ENCODE measurements around the gene TIPRL. TPM values are rescaled to one million over a fixed set of nuclear protein-coding genes. Genes with fewer than 3 reads are reported as not detected.

The TIPRL gene
- polyA plus RNA-seq, 1 of the 3 experiments (the other 2 are of a cell fraction), result 16.4 TPM

- H3K27ac ChIP-seq (ENCODE audit: low read depth in 2 of 2, low read length in 1 of 2), result no peak overlapping the region
- H3K4me1 ChIP-seq (ENCODE audit: control insufficient read depth in 1 of 2, insufficient read depth in 2 of 2, low read depth in 1 of 2, low read length in 1 of 2), result no peaks in the 10 kb centered on the region
- H3K36me3 ChIP-seq (replicated peaks in 1 of 2; ENCODE audit: control insufficient read depth in 1 of 2, insufficient read depth in 2 of 2, low read length in 1 of 2), result no peaks in the 10 kb centered on the region
- no peak for DNase-seq
- CTCF ChIA-PET, result interaction anchor here (0.7 kb wide), 1 partner anchor 66 kb away, joined by 3 read pairs; no protein-coding TSS in a partner anchor
- H3K79me2 ChIP-seq (ENCODE audit: insufficient read depth), result no peaks in the 10 kb centered on the region
- TF ChIP-seq MEF2A (IDR thresholded peaks at IDR 0.05; ENCODE audit: borderline replicate concordance, low read depth), result no peak
- TF ChIP-seq RFX5 (IDR thresholded peaks at IDR 0.05; ENCODE audit: low read length), result no peak
- no peak for TF ChIP-seq SIN3A (IDR thresholded peaks at IDR 0.05; ENCODE audit: borderline replicate concordance, low read depth, low read length)
- no peak for TF ChIP-seq USF2 (IDR thresholded peaks at IDR 0.05; ENCODE audit: borderline replicate concordance, low read depth, low read length)
- no peak for TF ChIP-seq GATA2 (CRISPR knock-in tag; IDR thresholded peaks at IDR 0.05)
- no peak for TF ChIP-seq RAD21 (IDR thresholded peaks at IDR 0.05; ENCODE audit: low read length)
- TF ChIP-seq NRF1 (IDR thresholded peaks at IDR 0.05; ENCODE audit: low read depth, low read length), result no peak
- TF ChIP-seq FOSL2 (IDR thresholded peaks at IDR 0.05; ENCODE audit: borderline replicate concordance, low read depth), result no peak
- no peak for TF ChIP-seq IRF3 (IDR thresholded peaks at IDR 0.05; ENCODE audit: low read depth, low read length)
- no peak for TF ChIP-seq TEAD4 (IDR thresholded peaks at IDR 0.05; ENCODE audit: borderline replicate concordance, insufficient read depth)
- TF ChIP-seq YY1 (IDR thresholded peaks at IDR 0.05; ENCODE audit: low read depth), result no peak
- no peak for TF ChIP-seq TAF1 (IDR thresholded peaks at IDR 0.05; ENCODE audit: borderline replicate concordance, low read depth, low read length)
- TF ChIP-seq POLR2AphosphoS5 (IDR thresholded peaks at IDR 0.05; ENCODE audit: low read depth, low read length), result no peak
- TF ChIP-seq REST (IDR thresholded peaks at IDR 0.05; ENCODE audit: low read depth, low read length), result no peak
- no peak for TF ChIP-seq RCOR1 (IDR thresholded peaks at IDR 0.05; ENCODE audit: low read length)
- H3K4me3 ChIP-seq (ENCODE audit: low read depth in 2 of 2, low read length in 1 of 2), result no peak overlapping the region
- no peak overlapping the region for H3K9ac ChIP-seq
- H3F3A ChIP-seq (replicated peaks; ENCODE audit: insufficient read depth), result peaks cover 3% of the 10 kb centered on the region
- POLR2A ChIA-PET, result no interaction called here
- no peaks in the 10 kb centered on the region for H3K9me3 ChIP-seq
- H4K20me1 ChIP-seq (ENCODE audit: insufficient read depth), result no peaks in the 10 kb centered on the region
- no peak overlapping the region for H3K4me2 ChIP-seq
- WGBS (ENCODE audit: low lambda C conversion rate), result 80% methylated on average over 4 of the region's 4 CpGs
- no peaks in the 10 kb centered on the region for H3K9me2 ChIP-seq
- H2AFZ ChIP-seq (ENCODE audit: low read depth), result no peak overlapping the region
- no peaks in the 10 kb centered on the region for H3K27me3 ChIP-seq (ENCODE audit: insufficient read depth)
Observed at GRCh38 chr1:168148916-168149315, 29.8 kb upstream of the TIPRL start.
